ENCODE results near the gene HDAC4.

HDAC4 gene

GRCh38 chr2:239307221-239307569 is 93.6 kb downstream of the HDAC4 start:
- no peak overlapping the region for H3K4me3 ChIP-seq (ENCODE audit: insufficient read depth, low read length, poor library complexity, severe bottlenecking)
- no peak overlapping the region for H3K9ac ChIP-seq (ENCODE audit: low read length)
- H4K20me1 ChIP-seq (ENCODE audit: low read depth, low read length) = no peaks in the 10 kb centered on the region
- no peaks in the 10 kb centered on the region for H3F3A ChIP-seq (ENCODE audit: insufficient read depth)
- H3K27ac ChIP-seq (ENCODE audit: low read depth, low read length) = no peak overlapping the region
- no peaks in the 10 kb centered on the region for H3K27me3 ChIP-seq (ENCODE audit: low read length)
- no peak overlapping the region for H2AFZ ChIP-seq (ENCODE audit: low read depth, low read length, severe bottlenecking)
- H3K79me2 ChIP-seq (ENCODE audit: insufficient read depth, low read length) = no peaks in the 10 kb centered on the region
- no peaks in the 10 kb centered on the region for H3K36me3 ChIP-seq (ENCODE audit: low read length)
- no peak overlapping the region for H3K4me2 ChIP-seq (ENCODE audit: low read depth, low read length, poor library complexity, severe bottlenecking)
- no peak for TF ChIP-seq EZH2phosphoT487 (conservative IDR thresholded peaks at IDR 0.05; ENCODE audit: low read length)
- no peaks in the 10 kb centered on the region for H3K9me3 ChIP-seq (ENCODE audit: insufficient read depth, low read length)
- no peaks in the 10 kb centered on the region for H3K9me2 ChIP-seq (replicated peaks; ENCODE audit: insufficient read depth, low read length)

GRCh38 chr2:239306274-239307220 is 94.3 kb downstream of the HDAC4 start:
- Histone ChIP-seq H4K20me1 (ENCODE audit: low read depth, low read length) (no peaks in the 10 kb centered on the region), H3F3A (ENCODE audit: insufficient read depth) (no peaks in the 10 kb centered on the region), H3K9ac (ENCODE audit: low read length) (no peak overlapping the region), H3K4me2 (ENCODE audit: low read depth, low read length, poor library complexity, severe bottlenecking) (no peak overlapping the region), H3K9me3 (ENCODE audit: insufficient read depth, low read length) (no peaks in the 10 kb centered on the region), H3K27me3 (ENCODE audit: low read length) (no peaks in the 10 kb centered on the region), H3K4me3 (ENCODE audit: insufficient read depth, low read length, poor library complexity, severe bottlenecking) (no peak overlapping the region), H3K79me2 (ENCODE audit: insufficient read depth, low read length) (no peaks in the 10 kb centered on the region), H2AFZ (ENCODE audit: low read depth, low read length, severe bottlenecking) (no peak overlapping the region), H3K27ac (ENCODE audit: low read depth, low read length) (no peak overlapping the region), H3K9me2 (replicated peaks; ENCODE audit: insufficient read depth, low read length) (no peaks in the 10 kb centered on the region), H3K36me3 (ENCODE audit: low read length) (no peaks in the 10 kb centered on the region)
- TF ChIP-seq EZH2phosphoT487 (conservative IDR thresholded peaks at IDR 0.05; ENCODE audit: low read length) (no peak), CTCF (IDR thresholded peaks at IDR 0.05; ENCODE audit: insufficient read depth, low read length, poor library complexity, severe bottlenecking) (no peak)

GRCh38 chr2:239305771-239306170 is 95.0 kb downstream of the HDAC4 start:
- TF ChIP-seq CTCF (IDR thresholded peaks at IDR 0.05; ENCODE audit: insufficient read depth, low read length, poor library complexity, severe bottlenecking) (no peak), EZH2phosphoT487 (conservative IDR thresholded peaks at IDR 0.05; ENCODE audit: low read length) (no peak)
- no peak overlapping the region for H3K4me3 ChIP-seq (ENCODE audit: insufficient read depth, low read length, poor library complexity, severe bottlenecking)
- no peak overlapping the region for H3K27ac ChIP-seq (ENCODE audit: low read depth, low read length)
- no peaks in the 10 kb centered on the region for H4K20me1 ChIP-seq (ENCODE audit: low read depth, low read length)
- no peaks in the 10 kb centered on the region for H3K27me3 ChIP-seq (ENCODE audit: low read length)
- H3K9me2 ChIP-seq (replicated peaks; ENCODE audit: insufficient read depth, low read length) = no peaks in the 10 kb centered on the region
- H3K36me3 ChIP-seq (ENCODE audit: low read length) = no peaks in the 10 kb centered on the region
- H3F3A ChIP-seq (ENCODE audit: insufficient read depth) = no peaks in the 10 kb centered on the region
- H3K9me3 ChIP-seq (ENCODE audit: insufficient read depth, low read length) = no peaks in the 10 kb centered on the region
- no peaks in the 10 kb centered on the region for H3K79me2 ChIP-seq (ENCODE audit: insufficient read depth, low read length)
- H2AFZ ChIP-seq (ENCODE audit: low read depth, low read length, severe bottlenecking) = no peak overlapping the region
- no peak overlapping the region for H3K4me2 ChIP-seq (ENCODE audit: low read depth, low read length, poor library complexity, severe bottlenecking)
- no peak overlapping the region for H3K9ac ChIP-seq (ENCODE audit: low read length)

- H3K9ac ChIP-seq (ENCODE audit: low read length) = no peak overlapping the region
- TF ChIP-seq CTCF (IDR thresholded peaks at IDR 0.05; ENCODE audit: insufficient read depth, low read length, poor library complexity, severe bottlenecking) (no peak), EZH2phosphoT487 (conservative IDR thresholded peaks at IDR 0.05; ENCODE audit: low read length) (no peak)
- no peaks in the 10 kb centered on the region for H3K27me3 ChIP-seq (ENCODE audit: low read length)
- no peaks in the 10 kb centered on the region for H3K36me3 ChIP-seq (ENCODE audit: low read length)
- H3F3A ChIP-seq (ENCODE audit: insufficient read depth) = no peaks in the 10 kb centered on the region
- H3K4me2 ChIP-seq (ENCODE audit: low read depth, low read length, poor library complexity, severe bottlenecking) = no peak overlapping the region
- H2AFZ ChIP-seq (ENCODE audit: low read depth, low read length, severe bottlenecking) = no peak overlapping the region
- H3K27ac ChIP-seq (ENCODE audit: low read depth, low read length) = no peak overlapping the region
- H3K9me2 ChIP-seq (replicated peaks; ENCODE audit: insufficient read depth, low read length) = no peaks in the 10 kb centered on the region
- H4K20me1 ChIP-seq (ENCODE audit: low read depth, low read length) = no peaks in the 10 kb centered on the region
- no peaks in the 10 kb centered on the region for H3K9me3 ChIP-seq (ENCODE audit: insufficient read depth, low read length)
- no peak overlapping the region for H3K4me3 ChIP-seq (ENCODE audit: insufficient read depth, low read length, poor library complexity, severe bottlenecking)
- no peaks in the 10 kb centered on the region for H3K79me2 ChIP-seq (ENCODE audit: insufficient read depth, low read length)
Measured at GRCh38 chr2:239305222-239305575, 95.6 kb downstream of the HDAC4 start.
